ENCODE results near the gene ASXL1. TPM values are rescaled to one million over a fixed set of nuclear protein-coding genes. Genes with fewer than 3 reads are reported as not detected.

The ASXL1 gene
- polyA plus RNA-seq, 1 of the 3 experiments (the other 2 are of a cell fraction) = 36.6 TPM

GRCh38 chr20:32333988-32334885 is 23.9 kb upstream of the ASXL1 start:
- Histone ChIP-seq H3K4me2 (no peak overlapping the region), H3K27me3 (ENCODE audit: insufficient read depth) (no peaks in the 10 kb centered on the region), H3K9ac (no peak overlapping the region), H3K4me1 (ENCODE audit: control insufficient read depth in 1 of 2, insufficient read depth in 2 of 2, low read depth in 1 of 2, low read length in 1 of 2) (peaks cover 2 to 11% of the 10 kb centered on the region in 2 experiments; a peak in 2 of 4 replicates), H4K20me1 (ENCODE audit: insufficient read depth) (no peaks in the 10 kb centered on the region), H3F3A (replicated peaks; ENCODE audit: insufficient read depth) (no peaks in the 10 kb centered on the region), H3K79me2 (ENCODE audit: insufficient read depth) (no peaks in the 10 kb centered on the region), H3K27ac (ENCODE audit: low read depth in 2 of 2, low read length in 1 of 2) (no peak overlapping the region), H2AFZ (ENCODE audit: low read depth) (no peak overlapping the region), H3K9me3 (no peaks in the 10 kb centered on the region), H3K4me3 (ENCODE audit: low read depth in 2 of 2, low read length in 1 of 2) (no peak overlapping the region), H3K36me3 (replicated peaks in 1 of 2; ENCODE audit: control insufficient read depth in 1 of 2, insufficient read depth in 2 of 2, low read length in 1 of 2) (peaks cover 9 to 40% of the 10 kb centered on the region in 2 experiments), H3K9me2 (no peaks in the 10 kb centered on the region)
- DNase-seq = no peak
- ChIA-PET POLR2A (no interaction called here), CTCF (interaction anchor here (1.4 kb wide), 1 partner anchor 123 kb away, joined by 3 read pairs; no protein-coding TSS in a partner anchor)
- 82% methylated on average over 12 of the region's 13 CpGs for WGBS (ENCODE audit: low lambda C conversion rate)
- TF ChIP-seq SMC3 (IDR thresholded peaks at IDR 0.05; ENCODE audit: low read depth, low read length) (no peak), CHD2 (IDR thresholded peaks at IDR 0.05; ENCODE audit: low read length, partially characterized antibody) (no peak), TAF1 (IDR thresholded peaks at IDR 0.05; ENCODE audit: borderline replicate concordance, low read depth, low read length) (no peak), REST (IDR thresholded peaks at IDR 0.05; ENCODE audit: low read depth, low read length) (no peak), YY1 (IDR thresholded peaks at IDR 0.05; ENCODE audit: low read depth) (no peak), GATA2 (CRISPR knock-in tag; IDR thresholded peaks at IDR 0.05) (no peak), JUND (IDR thresholded peaks at IDR 0.05) (no peak), EP300 (IDR thresholded peaks at IDR 0.05; ENCODE audit: borderline replicate concordance in 1 of 2, low read depth in 1 of 2, low read length in 1 of 2) (no peak), CTCF (IDR thresholded peaks at IDR 0.05) (no peak), ZBTB33 (IDR thresholded peaks at IDR 0.05; ENCODE audit: borderline replicate concordance, low read depth) (no peak), POLR2AphosphoS5 (IDR thresholded peaks at IDR 0.05; ENCODE audit: low read depth, low read length) (no peak), USF1 (IDR thresholded peaks at IDR 0.05; ENCODE audit: borderline replicate concordance, low read depth) (no peak), RAD21 (IDR thresholded peaks at IDR 0.05; ENCODE audit: low read length) (no peak), PBX3 (IDR thresholded peaks at IDR 0.05) (no peak), RXRA (IDR thresholded peaks at IDR 0.05; ENCODE audit: borderline replicate concordance, low read depth) (no peak), MAX (IDR thresholded peaks at IDR 0.05; ENCODE audit: low read depth) (no peak), IRF3 (IDR thresholded peaks at IDR 0.05; ENCODE audit: low read depth, low read length) (no peak)
